HG03095 (cell line): ENCODE measurements around the gene UBE3D.
"Not testable (repeated sequence)": the region's sequence is repeated elsewhere in the genome, so short reads cannot be mapped to it uniquely, and the experiment has no call there.

Experiments used
- ATAC-seq: cut with Tn5 transposase; IDR thresholded peaks from one replicate; pipeline ENCODE4 v1.9.1; 2021; ENCODE audit warnings: moderate library complexity; ENCODE audit not compliant: unreplicated experiment

Gene UBE3D

DNA sequence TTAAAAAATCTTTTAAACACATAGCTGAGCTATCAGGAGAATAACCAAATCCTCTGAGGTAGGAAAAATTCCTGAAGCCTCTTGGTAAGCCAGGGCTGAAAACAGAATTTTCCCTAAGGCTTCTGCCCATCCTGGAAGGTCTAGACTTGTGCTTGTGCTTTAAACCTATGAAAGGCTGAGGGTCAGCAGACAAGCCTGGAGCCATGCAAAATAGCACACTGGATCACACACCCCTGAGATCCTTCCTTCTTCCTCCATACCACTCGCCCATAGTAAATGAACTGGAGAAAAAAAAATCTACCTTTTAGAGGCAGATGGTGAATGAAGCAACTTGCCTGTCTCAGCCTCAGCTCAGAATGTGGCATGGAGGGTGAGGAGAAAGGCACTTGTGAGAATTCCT is 144.4 kb downstream of the UBE3D start:
- ATAC-seq: no peak

GRCh38 chr6:82917346-82918064 is 148.1 kb downstream of the UBE3D start:
- no peak for ATAC-seq

GRCh38 chr6:82915666-82916065 is 150.0 kb downstream of the UBE3D start:
- no peak for ATAC-seq

GRCh38 chr6:82914511-82914910 is 151.1 kb downstream of the UBE3D start:
- no peak for ATAC-seq

GRCh38 chr6:82910820-82911219 is 154.8 kb downstream of the UBE3D start:
- no peak for ATAC-seq

DNA sequence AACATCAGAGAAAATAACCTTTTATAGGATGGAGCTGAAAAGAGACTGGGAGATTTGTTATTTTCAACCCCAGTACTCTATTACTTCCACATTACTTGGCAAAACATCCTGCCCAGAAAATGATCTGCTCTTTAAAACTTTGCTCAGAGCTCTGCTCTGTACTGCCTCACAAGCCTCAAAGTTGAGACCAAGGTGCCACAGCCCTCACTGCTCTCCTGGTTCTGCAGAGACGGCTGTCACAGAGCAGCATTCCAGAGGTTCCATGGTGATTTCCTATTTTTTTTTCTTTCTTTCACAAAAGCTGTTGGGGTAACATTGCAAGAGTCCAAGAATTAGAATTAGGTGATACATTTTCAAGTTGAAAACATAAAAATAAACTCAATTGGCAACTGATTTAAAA is 155.2 kb downstream of the UBE3D start:
- no peak for ATAC-seq

- ATAC-seq: no peak
These were observed 156.1 kb downstream of the UBE3D start for GRCh38 chr6:82909551-82909950.

DNA sequence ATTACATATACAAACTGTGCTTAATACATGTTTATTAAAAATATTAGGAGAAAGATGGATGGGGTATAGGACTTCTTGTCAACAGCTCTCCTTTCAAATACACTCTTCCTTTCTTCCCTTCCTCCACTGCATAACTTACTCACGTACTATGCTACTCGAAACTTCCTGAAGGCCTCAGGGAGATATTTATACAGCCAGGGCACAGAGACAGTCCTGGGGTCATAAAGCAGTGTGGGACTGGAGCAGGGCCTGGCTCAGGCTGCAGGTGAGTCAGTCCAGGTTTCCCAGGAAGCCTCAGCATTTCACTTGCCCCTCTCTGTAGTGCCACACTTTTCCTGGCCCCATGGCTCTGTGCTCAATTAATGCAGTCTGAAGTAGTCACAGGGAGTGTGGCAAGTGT is 157.0 kb downstream of the UBE3D start:
- no peak for ATAC-seq

DNA sequence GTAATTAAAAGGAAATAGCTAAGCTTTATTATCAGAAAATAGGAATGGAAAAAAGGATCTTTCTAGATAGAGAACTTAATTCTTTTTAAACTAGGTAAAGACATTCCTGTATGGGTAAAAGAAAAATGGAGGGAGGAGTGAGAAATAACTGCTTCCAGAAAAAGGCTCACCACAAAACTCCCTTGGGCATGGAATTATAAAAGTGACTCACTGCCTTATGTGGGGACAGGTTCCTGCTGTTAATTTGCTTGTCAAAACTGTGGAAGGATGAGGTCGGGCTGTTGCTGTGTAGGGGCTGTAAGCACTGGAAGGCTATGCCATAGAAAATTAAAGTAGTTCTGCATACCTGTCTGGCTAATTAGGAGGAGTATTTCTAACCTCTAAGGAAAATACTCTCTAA is 158.7 kb downstream of the UBE3D start:
- no peak for ATAC-seq

DNA sequence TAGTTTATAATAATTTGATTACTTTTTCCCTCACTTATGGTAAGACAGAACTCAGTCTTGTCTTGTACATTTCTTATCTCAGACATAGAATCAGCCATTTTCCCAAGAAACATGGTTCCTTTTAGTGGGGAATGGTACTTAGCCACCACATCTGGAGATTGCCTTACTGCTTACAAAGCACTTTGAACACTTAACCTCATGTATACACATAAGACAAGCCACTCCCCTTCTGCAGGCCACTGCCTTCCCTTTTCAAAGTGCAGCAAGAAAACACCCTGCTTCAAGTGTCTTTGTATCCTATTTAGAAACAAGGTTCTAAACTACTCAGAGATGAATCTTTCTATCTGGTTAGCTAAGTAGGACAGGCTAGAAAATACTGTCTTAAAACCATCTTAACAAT is 159.2 kb downstream of the UBE3D start:
- no peak for ATAC-seq

GRCh38 chr6:82904860-82905259 is 160.8 kb downstream of the UBE3D start:
- ATAC-seq: no peak

DNA sequence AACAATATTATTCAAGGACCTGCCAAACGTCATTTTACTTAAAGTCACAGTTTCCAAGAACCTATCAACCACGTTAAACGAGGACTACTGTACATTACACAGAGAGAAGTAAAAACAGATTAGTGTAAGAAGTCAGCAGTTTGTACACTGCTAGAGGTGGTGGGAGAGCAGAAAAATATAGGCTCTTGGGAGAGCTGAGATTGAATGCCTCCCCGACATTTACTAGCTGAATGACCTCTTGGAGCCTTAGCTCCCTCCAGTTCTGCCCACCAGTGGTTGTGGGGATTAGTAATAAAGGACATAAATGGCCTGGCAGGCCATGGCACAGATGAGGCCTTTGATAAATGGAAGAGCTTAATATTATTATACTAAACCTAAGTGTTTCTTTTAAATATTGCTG is 161.4 kb downstream of the UBE3D start:
- ATAC-seq: no peak

- no peak for ATAC-seq
These were observed 163.4 kb downstream of the UBE3D start for GRCh38 chr6:82902290-82902689.

GRCh38 chr6:82894653-82895259 is 170.9 kb downstream of the UBE3D start:
- ATAC-seq: no peak

DNA sequence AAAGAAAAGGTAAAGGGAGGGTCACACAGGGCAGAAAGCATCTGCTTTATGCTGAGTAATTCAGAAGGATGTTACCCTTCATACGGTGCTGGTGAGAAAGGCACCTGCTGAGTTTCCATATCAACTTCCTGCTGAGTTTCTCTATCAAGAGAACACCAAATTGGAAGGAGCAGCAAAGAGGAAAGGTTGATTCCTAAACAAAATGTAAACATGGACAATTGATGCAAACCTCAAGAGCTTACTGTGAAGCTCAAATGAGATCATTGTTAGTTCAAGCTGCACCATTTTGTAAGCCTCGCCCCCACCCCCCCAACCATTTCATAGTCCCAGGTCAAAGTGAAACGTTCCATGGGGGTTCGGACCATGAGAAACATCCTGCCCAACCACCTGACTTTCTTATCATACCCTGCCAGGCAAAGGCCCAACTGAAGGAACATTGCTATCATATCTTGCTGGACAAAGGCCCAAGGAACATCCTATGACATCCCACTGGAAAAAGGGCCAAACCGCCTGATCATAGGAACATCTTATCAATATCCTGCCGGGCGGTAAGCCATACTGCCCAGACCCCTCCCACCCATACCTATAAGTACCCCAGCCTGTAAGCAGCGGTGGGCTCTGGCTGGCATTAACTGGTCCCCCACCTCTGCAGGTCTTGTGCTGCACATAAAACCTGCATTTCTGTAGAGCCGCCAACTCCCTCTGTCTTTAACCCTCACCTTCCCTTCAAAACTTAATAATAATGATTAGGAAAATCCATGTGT is 171.6 kb downstream of the UBE3D start:
- no peak for ATAC-seq

DNA sequence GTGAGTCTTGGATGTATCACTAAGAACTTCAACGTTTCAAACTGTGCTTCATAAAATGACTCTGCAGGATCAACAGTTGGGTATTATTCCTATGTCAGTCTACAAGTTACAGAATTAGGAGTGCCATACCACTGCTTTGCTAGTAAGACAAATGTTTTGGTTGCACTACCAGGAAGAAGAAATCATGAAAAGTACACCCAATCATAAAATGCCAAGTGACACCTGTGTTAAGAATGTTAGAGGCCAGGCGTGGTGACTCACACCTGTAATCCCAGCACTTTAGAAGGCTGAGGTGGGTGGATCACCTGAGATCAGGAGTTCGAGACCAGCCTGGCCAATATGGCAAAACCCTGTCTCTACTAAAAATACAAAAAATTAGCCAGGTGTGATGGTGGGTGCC is 174.1 kb downstream of the UBE3D start:
- not testable (repeated sequence) for ATAC-seq

- ATAC-seq: no peak
These were observed 174.6 kb downstream of the UBE3D start for GRCh38 chr6:82891076-82891475.

DNA sequence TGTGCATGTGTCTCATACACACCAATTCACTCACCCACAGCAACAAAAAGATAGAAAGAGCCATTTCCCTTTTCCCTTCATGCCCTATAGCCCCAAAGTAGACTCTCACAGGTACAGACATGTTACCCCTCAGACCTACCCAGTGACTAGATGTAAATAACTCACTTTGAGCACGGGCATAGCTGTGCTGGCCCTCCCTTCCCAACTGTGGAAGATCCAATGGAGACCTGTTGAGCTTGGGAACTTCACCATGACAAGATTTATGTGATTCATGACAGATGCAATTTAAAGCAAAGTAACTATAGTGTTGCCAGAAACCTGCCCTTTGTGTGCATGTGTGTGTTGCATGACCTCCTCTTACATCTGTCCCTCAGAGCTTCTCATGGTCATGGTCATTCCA is 175.4 kb downstream of the UBE3D start:
- no peak for ATAC-seq

- no peak for ATAC-seq
These were observed 176.5 kb downstream of the UBE3D start for GRCh38 chr6:82889143-82889542.

- ATAC-seq: no peak
These were observed 183.1 kb downstream of the UBE3D start for GRCh38 chr6:82882363-82883023.

DNA sequence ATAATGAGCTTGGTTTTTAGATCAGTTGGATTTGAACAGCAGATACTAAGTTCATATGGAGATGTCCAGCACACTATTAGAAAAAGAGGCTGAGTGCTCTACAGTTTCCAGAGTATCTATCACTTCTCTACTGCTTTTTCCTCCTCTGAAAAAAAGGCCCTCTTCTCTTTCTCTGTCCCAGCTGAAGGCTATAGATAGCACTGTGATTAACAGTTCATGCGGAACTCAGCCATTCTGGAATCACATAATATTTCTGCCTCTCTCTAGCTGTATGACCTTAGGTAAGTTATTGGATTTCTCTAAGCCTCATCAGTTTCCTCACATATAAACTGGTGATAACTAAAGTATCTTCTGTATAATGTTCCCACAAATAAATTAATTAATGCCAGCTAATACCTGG is 184.1 kb downstream of the UBE3D start:
- ATAC-seq: no peak

DNA sequence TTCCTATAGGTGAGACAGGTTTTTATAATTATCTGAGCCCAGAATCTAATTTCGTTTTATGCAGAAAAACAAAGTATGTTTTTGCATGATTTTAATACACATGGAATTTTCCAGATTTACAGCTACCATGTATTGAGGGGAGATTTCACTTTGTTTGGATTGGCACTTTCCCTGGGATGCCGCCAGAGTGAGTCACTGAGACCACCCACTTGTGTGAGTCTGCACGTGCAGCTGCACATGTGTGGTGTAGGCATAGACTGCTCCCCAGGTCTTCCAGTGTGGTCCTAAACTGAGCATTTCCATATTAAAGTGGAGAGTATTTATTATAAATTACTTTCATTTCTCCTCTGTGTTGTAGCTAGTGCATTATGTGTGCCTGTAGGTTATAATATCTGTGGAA is 186.8 kb downstream of the UBE3D start:
- no peak for ATAC-seq
